Measurements from ENCODE around the gene NHLRC1. TPM values are rescaled to one million over a fixed set of nuclear protein-coding genes. Genes with fewer than 3 reads are reported as not detected.
A peak's percentile ranks its signal among the peaks of the same experiment; 100 is the strongest.

Gene NHLRC1
- total RNA-seq, 1 experiment from 2014 or later = 1.4 TPM

- TF ChIP-seq, protein P1, sequence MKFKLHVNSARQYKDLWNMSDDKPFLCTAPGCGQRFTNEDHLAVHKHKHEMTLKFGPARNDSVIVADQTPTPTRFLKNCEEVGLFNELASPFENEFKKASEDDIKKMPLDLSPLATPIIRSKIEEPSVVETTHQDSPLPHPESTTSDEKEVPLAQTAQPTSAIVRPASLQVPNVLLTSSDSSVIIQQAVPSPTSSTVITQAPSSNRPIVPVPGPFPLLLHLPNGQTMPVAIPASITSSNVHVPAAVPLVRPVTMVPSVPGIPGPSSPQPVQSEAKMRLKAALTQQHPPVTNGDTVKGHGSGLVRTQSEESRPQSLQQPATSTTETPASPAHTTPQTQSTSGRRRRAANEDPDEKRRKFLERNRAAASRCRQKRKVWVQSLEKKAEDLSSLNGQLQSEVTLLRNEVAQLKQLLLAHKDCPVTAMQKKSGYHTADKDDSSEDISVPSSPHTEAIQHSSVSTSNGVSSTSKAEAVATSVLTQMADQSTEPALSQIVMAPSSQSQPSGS (CRISPR knock-in tag; IDR thresholded peaks at IDR 0.05; ENCODE audit: borderline replicate concordance, low read depth) = no peak
- TF ChIP-seq TEAD1 (CRISPR knock-in tag; IDR thresholded peaks at IDR 0.05) (no peak), ZNF416 (CRISPR knock-in tag; IDR thresholded peaks at IDR 0.05) (no peak), SOX15 (CRISPR knock-in tag; IDR thresholded peaks at IDR 0.05) (no peak), CDX4 (CRISPR knock-in tag; IDR thresholded peaks at IDR 0.05; ENCODE audit: borderline replicate concordance) (no peak), E2F1 (CRISPR knock-in tag; IDR thresholded peaks at IDR 0.05) (no peak), CREM (CRISPR knock-in tag; IDR thresholded peaks at IDR 0.05) (no peak), ZNF263 (CRISPR knock-in tag; IDR thresholded peaks at IDR 0.05; ENCODE audit: low read depth) (no peak), PRRX2 (CRISPR knock-in tag; IDR thresholded peaks at IDR 0.05) (no peak)
- TF ChIP-seq, protein P2, sequence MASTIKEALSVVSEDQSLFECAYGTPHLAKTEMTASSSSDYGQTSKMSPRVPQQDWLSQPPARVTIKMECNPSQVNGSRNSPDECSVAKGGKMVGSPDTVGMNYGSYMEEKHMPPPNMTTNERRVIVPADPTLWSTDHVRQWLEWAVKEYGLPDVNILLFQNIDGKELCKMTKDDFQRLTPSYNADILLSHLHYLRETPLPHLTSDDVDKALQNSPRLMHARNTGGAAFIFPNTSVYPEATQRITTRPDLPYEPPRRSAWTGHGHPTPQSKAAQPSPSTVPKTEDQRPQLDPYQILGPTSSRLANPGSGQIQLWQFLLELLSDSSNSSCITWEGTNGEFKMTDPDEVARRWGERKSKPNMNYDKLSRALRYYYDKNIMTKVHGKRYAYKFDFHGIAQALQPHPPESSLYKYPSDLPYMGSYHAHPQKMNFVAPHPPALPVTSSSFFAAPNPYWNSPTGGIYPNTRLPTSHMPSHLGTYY (CRISPR knock-in tag; IDR thresholded peaks at IDR 0.05) = no peak
- TF ChIP-seq, protein P3, sequence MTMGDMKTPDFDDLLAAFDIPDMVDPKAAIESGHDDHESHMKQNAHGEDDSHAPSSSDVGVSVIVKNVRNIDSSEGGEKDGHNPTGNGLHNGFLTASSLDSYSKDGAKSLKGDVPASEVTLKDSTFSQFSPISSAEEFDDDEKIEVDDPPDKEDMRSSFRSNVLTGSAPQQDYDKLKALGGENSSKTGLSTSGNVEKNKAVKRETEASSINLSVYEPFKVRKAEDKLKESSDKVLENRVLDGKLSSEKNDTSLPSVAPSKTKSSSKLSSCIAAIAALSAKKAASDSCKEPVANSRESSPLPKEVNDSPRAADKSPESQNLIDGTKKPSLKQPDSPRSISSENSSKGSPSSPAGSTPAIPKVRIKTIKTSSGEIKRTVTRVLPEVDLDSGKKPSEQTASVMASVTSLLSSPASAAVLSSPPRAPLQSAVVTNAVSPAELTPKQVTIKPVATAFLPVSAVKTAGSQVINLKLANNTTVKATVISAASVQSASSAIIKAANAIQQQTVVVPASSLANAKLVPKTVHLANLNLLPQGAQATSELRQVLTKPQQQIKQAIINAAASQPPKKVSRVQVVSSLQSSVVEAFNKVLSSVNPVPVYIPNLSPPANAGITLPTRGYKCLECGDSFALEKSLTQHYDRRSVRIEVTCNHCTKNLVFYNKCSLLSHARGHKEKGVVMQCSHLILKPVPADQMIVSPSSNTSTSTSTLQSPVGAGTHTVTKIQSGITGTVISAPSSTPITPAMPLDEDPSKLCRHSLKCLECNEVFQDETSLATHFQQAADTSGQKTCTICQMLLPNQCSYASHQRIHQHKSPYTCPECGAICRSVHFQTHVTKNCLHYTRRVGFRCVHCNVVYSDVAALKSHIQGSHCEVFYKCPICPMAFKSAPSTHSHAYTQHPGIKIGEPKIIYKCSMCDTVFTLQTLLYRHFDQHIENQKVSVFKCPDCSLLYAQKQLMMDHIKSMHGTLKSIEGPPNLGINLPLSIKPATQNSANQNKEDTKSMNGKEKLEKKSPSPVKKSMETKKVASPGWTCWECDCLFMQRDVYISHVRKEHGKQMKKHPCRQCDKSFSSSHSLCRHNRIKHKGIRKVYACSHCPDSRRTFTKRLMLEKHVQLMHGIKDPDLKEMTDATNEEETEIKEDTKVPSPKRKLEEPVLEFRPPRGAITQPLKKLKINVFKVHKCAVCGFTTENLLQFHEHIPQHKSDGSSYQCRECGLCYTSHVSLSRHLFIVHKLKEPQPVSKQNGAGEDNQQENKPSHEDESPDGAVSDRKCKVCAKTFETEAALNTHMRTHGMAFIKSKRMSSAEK (CRISPR knock-in tag; IDR thresholded peaks at IDR 0.05; ENCODE audit: borderline replicate concordance) = no peak
Observed at GRCh38 chr6:18107061-18107460, 15.4 kb downstream of the NHLRC1 start (continued).

DNA sequence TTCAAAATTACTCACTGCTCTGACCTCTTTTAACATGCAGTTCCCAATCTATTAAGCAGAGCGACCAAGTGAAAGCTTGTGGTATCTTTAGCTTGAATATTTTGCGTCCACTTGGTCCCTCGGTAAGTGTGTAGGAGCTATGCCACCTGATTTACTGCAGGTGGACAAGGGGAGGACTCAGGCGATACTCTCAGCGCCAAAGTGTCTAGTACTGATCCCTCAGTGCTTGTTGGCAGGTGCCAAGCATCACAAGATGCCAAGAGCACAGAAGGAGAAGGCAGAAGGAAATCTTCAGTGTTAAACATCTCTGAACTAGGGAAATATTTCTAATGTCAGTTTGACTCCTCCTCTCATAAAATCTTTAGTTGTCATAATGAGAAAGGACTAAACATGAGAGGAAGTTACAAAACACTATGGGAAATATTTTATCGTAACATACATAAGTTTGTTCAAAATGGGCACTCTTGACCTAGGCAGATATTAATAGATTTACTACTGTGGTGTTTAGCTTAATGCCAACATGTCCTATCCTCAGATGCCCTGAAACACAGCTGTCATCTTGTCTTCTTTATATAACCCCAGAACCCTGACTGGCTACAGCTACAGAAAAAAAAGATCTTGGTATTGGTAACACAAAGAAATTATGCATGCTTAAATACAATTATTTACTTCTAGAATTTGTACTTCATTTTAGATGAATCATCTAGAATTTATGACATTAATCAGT is 19.5 kb downstream of the NHLRC1 start:
- Mint-ChIP-seq H3K27me3 (ENCODE audit: low read depth) (no peaks in the 10 kb centered on the region; the same call in 1 of the 2 replicates), H3K4me3 (no peak overlapping the region), H3K36me3 (peaks cover 11% of the 10 kb centered on the region), H3K9me3 (peaks cover 24% of the 10 kb centered on the region), H3K4me1 (peaks cover 3% of the 10 kb centered on the region; the same call in 1 of the 2 replicates), H3K27ac (peak overlapping the region; percentile 72; the same call in 1 of the 2 replicates)
- ATAC-seq (no peak), DNase-seq (ENCODE audit: low spot score) (no peak)
- ChIA-PET POLR2A (no interaction called here), CTCF (interaction anchor here (1.3 kb wide), 1 partner anchor 18 kb away, joined by 3 read pairs; no protein-coding TSS in a partner anchor)
- no peak for TF ChIP-seq CBFB (CRISPR knock-in tag; IDR thresholded peaks at IDR 0.05; ENCODE audit: low read depth)

DNA sequence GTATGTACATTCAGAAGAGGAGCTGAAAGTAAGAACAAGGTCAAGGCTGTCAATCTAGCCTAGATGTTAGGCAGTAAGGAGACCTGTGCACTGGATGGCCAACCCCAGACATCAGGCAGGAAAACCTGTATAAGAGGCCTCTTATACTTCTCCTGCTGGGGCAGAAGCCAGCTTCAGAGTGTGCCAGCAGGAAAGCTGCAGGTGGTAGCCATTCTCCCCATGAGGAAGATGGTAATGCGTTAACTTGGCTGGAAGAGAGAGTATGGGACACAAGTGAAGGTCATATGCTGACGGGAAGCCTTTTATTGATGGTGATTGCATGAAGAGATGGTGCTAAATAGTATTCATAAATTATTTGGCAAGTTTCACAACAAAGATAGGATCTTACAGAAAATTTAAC is 20.6 kb downstream of the NHLRC1 start:
- ATAC-seq (no peak), DNase-seq (ENCODE audit: low spot score) (no peak)
- H3K27ac Mint-ChIP-seq = no peak overlapping the region
- no peak overlapping the region for H3K4me3 Mint-ChIP-seq
- ChIA-PET POLR2A (no interaction called here), CTCF (interaction anchor here (1.3 kb wide), 1 partner anchor 19 kb away, joined by 3 read pairs; no protein-coding TSS in a partner anchor)
- H3K27me3 Mint-ChIP-seq (ENCODE audit: low read depth) = no peaks in the 10 kb centered on the region; the same call in 1 of the 2 replicates
- peaks cover 3% of the 10 kb centered on the region; the same call in 1 of the 2 replicates for H3K4me1 Mint-ChIP-seq
- H3K36me3 Mint-ChIP-seq = peaks cover 6% of the 10 kb centered on the region
- H3K9me3 Mint-ChIP-seq = peaks cover 19% of the 10 kb centered on the region
- TF ChIP-seq, protein P4, sequence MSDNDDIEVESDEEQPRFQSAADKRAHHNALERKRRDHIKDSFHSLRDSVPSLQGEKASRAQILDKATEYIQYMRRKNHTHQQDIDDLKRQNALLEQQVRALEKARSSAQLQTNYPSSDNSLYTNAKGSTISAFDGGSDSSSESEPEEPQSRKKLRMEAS (CRISPR knock-in tag; IDR thresholded peaks at IDR 0.05) = no peak
- TF ChIP-seq HMGXB4 (CRISPR knock-in tag; IDR thresholded peaks at IDR 0.05) (no peak), TEAD4 (CRISPR knock-in tag; IDR thresholded peaks at IDR 0.05) (no peak)

Measured in WTC11 (cell line).